Neural cell (in vitro differentiated cells): Measurements from ENCODE around the gene PRICKLE2. TPM values are rescaled to one million over a fixed set of nuclear protein-coding genes. Genes with fewer than 3 reads are reported as not detected.

Source experiments
- H2AFZ ChIP-seq: fragments of 200-600, 300-800 bp; sonication (generic), shearing (Covaris generic); 2 replicates; pipeline ENCODE4 v1.6.0; 2014; ENCODE audit warnings: low read depth, mild to moderate bottlenecking, antibody characterized with exemption, low read length, moderate library complexity
- H3F3A ChIP-seq: fragments of 200-600 bp; shearing (Covaris generic); 2 replicates; pipeline ENCODE4 v1.6.1; 2016; ENCODE audit warnings: mild to moderate bottlenecking, moderate library complexity, mixed read lengths, antibody characterized with exemption, low read length; ENCODE audit not compliant: insufficient read depth, poor library complexity, severe bottlenecking
- H3K27ac ChIP-seq: fragments of 200-600, 300-800 bp; sonication (generic), shearing (Covaris generic); 2 replicates; pipeline ENCODE4 v1.5.1; 2014; ENCODE audit warnings: mild to moderate bottlenecking, low read length, moderate library complexity
- H3K27me3 ChIP-seq: fragments of 300-800, 200-600 bp; sonication (generic), shearing (Covaris generic); 2 replicates; pipeline ENCODE4 v1.6.0; 2014; ENCODE audit warnings: mild to moderate bottlenecking, low read depth, low read length, moderate library complexity; ENCODE audit not compliant: insufficient read depth
- H3K36me3 ChIP-seq: fragments of 300-800, 200-600 bp; sonication (generic), shearing (Covaris generic); 2 replicates; pipeline ENCODE4 v1.5.1; 2014; ENCODE audit warnings: mild to moderate bottlenecking, antibody characterized with exemption, low read length, moderate library complexity; ENCODE audit not compliant: insufficient read depth
- H3K4me2 ChIP-seq: fragments of 300-800, 200-600 bp; sonication (generic), shearing (Covaris generic); 2 replicates; pipeline ENCODE4 v1.6.0; 2014; ENCODE audit warnings: mild to moderate bottlenecking, low read length
- H3K4me3 ChIP-seq: fragments of 300-800, 200-600 bp; sonication (generic), shearing (Covaris generic); 2 replicates; pipeline ENCODE4 v1.5.1; 2014; ENCODE audit warnings: mild to moderate bottlenecking, low read length, moderate library complexity
- H3K79me2 ChIP-seq: fragments of 200-600 bp; shearing (Covaris generic); replicated peaks from 2 replicates; pipeline ENCODE4 v1.6.0; 2014; ENCODE audit warnings: mild to moderate bottlenecking, low read length, moderate library complexity; ENCODE audit not compliant: insufficient read depth
- H3K9ac ChIP-seq: fragments of 300-800, 200-600 bp; sonication (generic), shearing (Covaris generic); 2 replicates; pipeline ENCODE4 v1.6.1; 2016; ENCODE audit warnings: mild to moderate bottlenecking, low read length, mixed read lengths
- H3K9me2 ChIP-seq: fragments of 200-600 bp; shearing (Covaris generic); 2 replicates; pipeline ENCODE4 v1.6.1; 2016; ENCODE audit warnings: mild to moderate bottlenecking, low read length, mixed read lengths; ENCODE audit not compliant: insufficient read depth
- H3K9me3 ChIP-seq: fragments of 200-600, 300-800 bp; sonication (generic), shearing (Covaris generic); 2 replicates; pipeline ENCODE4 v1.6.1; 2016; ENCODE audit warnings: mild to moderate bottlenecking, mixed run types, low read length, moderate library complexity, mixed read lengths
- H4K20me1 ChIP-seq: fragments of 200-600 bp; shearing (Covaris generic); 2 replicates; pipeline ENCODE4 v1.6.1; 2016; ENCODE audit warnings: mild to moderate bottlenecking, mixed run types; ENCODE audit not compliant: insufficient read depth
- CTCF ChIP-seq: fragments of 450-650 bp; IDR thresholded peaks from 2 replicates; pipeline ENCODE4 v1.5.1; 2014; ENCODE audit warnings: antibody characterized with exemption, mild to moderate bottlenecking, moderate library complexity; ENCODE audit not compliant: poor library complexity, severe bottlenecking
- EP300 ChIP-seq: fragments of 450-650 bp; conservative IDR thresholded peaks from 2 replicates; pipeline ENCODE4 v1.6.1; 2014; ENCODE audit warnings: antibody characterized with exemption, mild to moderate bottlenecking, moderate library complexity; ENCODE audit not compliant: poor library complexity, severe bottlenecking
- EZH2 ChIP-seq: fragments of 200-600, 300-800 bp; shearing (Covaris generic), sonication (generic); IDR thresholded peaks from 2 replicates; pipeline ENCODE4 v1.6.1; 2014; ENCODE audit warnings: antibody characterized with exemption, low read length, borderline replicate concordance, mild to moderate bottlenecking; ENCODE audit not compliant: insufficient read depth, poor library complexity, severe bottlenecking
- MXI1 ChIP-seq: fragments of 450-650 bp; conservative IDR thresholded peaks from 2 replicates; pipeline ENCODE4 v1.6.1; 2014; ENCODE audit warnings: antibody characterized with exemption, mild to moderate bottlenecking; ENCODE audit not compliant: poor library complexity, severe bottlenecking
- POLR2AphosphoS5 ChIP-seq: IDR thresholded peaks from 2 replicates; pipeline ENCODE4 v1.6.1; 2012
- RAD21 ChIP-seq: fragments of 450-650 bp; conservative IDR thresholded peaks from 2 replicates; pipeline ENCODE4 v1.6.1; 2014; ENCODE audit warnings: antibody characterized with exemption, mild to moderate bottlenecking, moderate library complexity
- REST ChIP-seq: IDR thresholded peaks from 2 replicates; pipeline ENCODE4 v1.6.1; 2012; ENCODE audit warnings: borderline replicate concordance
- SMC3 ChIP-seq: fragments of 450-650 bp; conservative IDR thresholded peaks from 2 replicates; pipeline ENCODE4 v1.6.1; 2014; ENCODE audit warnings: antibody characterized with exemption, mild to moderate bottlenecking, moderate library complexity; ENCODE audit not compliant: poor library complexity
- TAF1 ChIP-seq: IDR thresholded peaks from 2 replicates; pipeline ENCODE4 v1.6.1; 2012; ENCODE audit warnings: low read depth
- polyA plus RNA-seq: library from polyadenylated mRNA; depleted of rRNA; stranded (reverse); fragments of >200 nt; gene quantifications from 2 replicates; pipeline ENCODE4 v1.2.3, GENCODE V29; 2014

PRICKLE2 gene
- polyA plus RNA-seq, 1 donor from 2014 or later: 8.7 TPM

GRCh38 chr3:64063207-64063982 lies 161.9 kb downstream of the PRICKLE2 start:
- Histone ChIP-seq H3K36me3 (no peaks in the 10 kb centered on the region), H3K27ac (no peak overlapping the region), H3K79me2 (no peaks in the 10 kb centered on the region), H3K4me2 (no peak overlapping the region), H4K20me1 (no peaks in the 10 kb centered on the region), H3F3A (no peaks in the 10 kb centered on the region), H3K9me2 (no peaks in the 10 kb centered on the region), H3K9me3 (no peaks in the 10 kb centered on the region), H3K9ac (no peak overlapping the region), H3K27me3 (no peaks in the 10 kb centered on the region), H2AFZ (no peak overlapping the region), H3K4me3 (no peak overlapping the region)
- TF ChIP-seq EZH2 (no peak), RAD21 (no peak), CTCF (no peak), MXI1 (no peak), REST (no peak), POLR2AphosphoS5 (no peak), EP300 (no peak), SMC3 (no peak), TAF1 (no peak)

GRCh38 chr3:64061628-64062027 lies 163.6 kb downstream of the PRICKLE2 start:
- no peak overlapping the region for H2AFZ ChIP-seq
- H3K9ac ChIP-seq: no peak overlapping the region
- no peak overlapping the region for H3K4me3 ChIP-seq
- TF ChIP-seq REST (no peak), MXI1 (no peak), EP300 (no peak)
- no peaks in the 10 kb centered on the region for H3K79me2 ChIP-seq
- H3K9me2 ChIP-seq: no peaks in the 10 kb centered on the region
- no peaks in the 10 kb centered on the region for H3K27me3 ChIP-seq
- no peak overlapping the region for H3K27ac ChIP-seq
- H4K20me1 ChIP-seq: no peaks in the 10 kb centered on the region
- H3K36me3 ChIP-seq: no peaks in the 10 kb centered on the region
- H3F3A ChIP-seq: no peaks in the 10 kb centered on the region
- no peaks in the 10 kb centered on the region for H3K9me3 ChIP-seq
- no peak overlapping the region for H3K4me2 ChIP-seq
